SU-DHL-6 (cell line): ENCODE measurements around the gene GP5.

Source experiments
- H2AFZ ChIP-seq: fragments of 200-600 bp; sonication (generic); 2 replicates; pipeline ENCODE4 v1.6.1; 2014; ENCODE audit warnings: low read depth, mild to moderate bottlenecking, moderate library complexity, mixed read lengths, antibody characterized with exemption, low read length; ENCODE audit not compliant: severe bottlenecking
- H3F3A ChIP-seq: fragments of 200-600 bp; shearing (Covaris generic); 2 replicates; pipeline ENCODE4 v1.6.0; 2016; ENCODE audit warnings: antibody characterized with exemption, mild to moderate bottlenecking; ENCODE audit not compliant: insufficient read depth
- H3K27ac ChIP-seq: fragments of 200-600 bp; sonication (generic); 2 replicates; pipeline ENCODE4 v1.5.1; 2016; ENCODE audit warnings: low read depth, mild to moderate bottlenecking, low read length, moderate library complexity, mixed read lengths
- H3K27me3 ChIP-seq: fragments of 200-600 bp; sonication (generic), shearing (Covaris generic); 2 replicates; pipeline ENCODE4 v1.6.0; 2014; ENCODE audit warnings: mild to moderate bottlenecking, low read length
- H3K36me3 ChIP-seq: fragments of 200-600 bp; sonication (generic); 2 replicates; pipeline ENCODE4 v1.6.1; 2014; ENCODE audit warnings: mild to moderate bottlenecking, low read length, mixed read lengths
- H3K4me2 ChIP-seq: fragments of 300-600, 200-600 bp; shearing (Covaris generic), sonication (generic); 2 replicates; pipeline ENCODE4 v1.6.0; 2014; ENCODE audit warnings: low read length, low read depth, mild to moderate bottlenecking; ENCODE audit not compliant: poor library complexity, severe bottlenecking
- H3K4me3 ChIP-seq: fragments of 200-600 bp; sonication (generic); 2 replicates; pipeline ENCODE4 v1.5.1; 2014; ENCODE audit warnings: antibody characterized with exemption, low read length, mild to moderate bottlenecking, mixed read lengths; ENCODE audit not compliant: insufficient read depth, poor library complexity, severe bottlenecking
- H3K79me2 ChIP-seq: fragments of 200-600 bp; sonication (generic); 2 replicates; pipeline ENCODE4 v1.6.1; 2014; ENCODE audit warnings: mild to moderate bottlenecking, low read length, moderate library complexity; ENCODE audit not compliant: insufficient read depth
- H3K9ac ChIP-seq: fragments of 200-600 bp; sonication (generic); 2 replicates; pipeline ENCODE4 v1.7.0; 2014; ENCODE audit warnings: mild to moderate bottlenecking, low read length
- H3K9me2 ChIP-seq: fragments of 200-600 bp; sonication (generic); replicated peaks from 2 replicates; pipeline ENCODE4 v1.6.1; 2014; ENCODE audit warnings: low read length; ENCODE audit not compliant: insufficient read depth
- H3K9me3 ChIP-seq: fragments of 200-600 bp; sonication (generic); 2 replicates; pipeline ENCODE4 v1.6.1; 2014; ENCODE audit warnings: low read length, mixed read lengths; ENCODE audit not compliant: insufficient read depth
- H4K20me1 ChIP-seq: fragments of 200-600 bp; sonication (generic); 2 replicates; pipeline ENCODE4 v1.6.1; 2014; ENCODE audit warnings: low read depth, mild to moderate bottlenecking, antibody characterized with exemption, low read length, moderate library complexity, mixed read lengths
- EZH2phosphoT487 ChIP-seq: fragments of 200-600 bp; sonication (generic), shearing (Covaris generic); conservative IDR thresholded peaks from 2 replicates; pipeline ENCODE4 v1.6.1; 2018; ENCODE audit warnings: mild to moderate bottlenecking, antibody characterized with exemption, low read length, moderate library complexity, mixed read lengths
- TF ChIP-seq, protein P1 (sequence below): fragments of 200-600 bp; sonication (generic); IDR thresholded peaks from one replicate; pipeline ENCODE4 v1.5.1; 2017; ENCODE audit warnings: antibody characterized with exemption, mild to moderate bottlenecking, low read length, moderate library complexity; ENCODE audit not compliant: insufficient read depth, poor library complexity, severe bottlenecking

Gene GP5

DNA sequence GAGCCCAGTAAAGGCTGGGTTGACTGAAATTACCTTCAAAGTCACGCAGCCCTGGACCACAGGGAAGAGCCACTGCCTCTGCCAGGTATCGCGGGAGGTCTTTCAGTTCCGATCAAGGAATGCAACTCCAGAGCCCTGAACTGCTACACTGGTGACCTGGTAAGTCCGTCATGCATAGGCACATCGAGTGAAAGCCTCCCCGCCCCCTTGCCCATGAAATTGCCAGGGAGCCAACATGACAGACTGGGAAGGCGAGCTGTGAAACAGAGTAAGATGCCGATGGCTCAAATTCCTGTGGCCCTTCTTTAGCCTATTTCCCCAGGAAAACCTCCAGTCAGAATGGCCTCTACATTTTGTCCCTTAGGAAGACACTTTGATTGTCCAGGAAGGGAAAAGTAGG, 2.3 kb upstream of the GP5 start:
- TF ChIP-seq, protein P1, sequence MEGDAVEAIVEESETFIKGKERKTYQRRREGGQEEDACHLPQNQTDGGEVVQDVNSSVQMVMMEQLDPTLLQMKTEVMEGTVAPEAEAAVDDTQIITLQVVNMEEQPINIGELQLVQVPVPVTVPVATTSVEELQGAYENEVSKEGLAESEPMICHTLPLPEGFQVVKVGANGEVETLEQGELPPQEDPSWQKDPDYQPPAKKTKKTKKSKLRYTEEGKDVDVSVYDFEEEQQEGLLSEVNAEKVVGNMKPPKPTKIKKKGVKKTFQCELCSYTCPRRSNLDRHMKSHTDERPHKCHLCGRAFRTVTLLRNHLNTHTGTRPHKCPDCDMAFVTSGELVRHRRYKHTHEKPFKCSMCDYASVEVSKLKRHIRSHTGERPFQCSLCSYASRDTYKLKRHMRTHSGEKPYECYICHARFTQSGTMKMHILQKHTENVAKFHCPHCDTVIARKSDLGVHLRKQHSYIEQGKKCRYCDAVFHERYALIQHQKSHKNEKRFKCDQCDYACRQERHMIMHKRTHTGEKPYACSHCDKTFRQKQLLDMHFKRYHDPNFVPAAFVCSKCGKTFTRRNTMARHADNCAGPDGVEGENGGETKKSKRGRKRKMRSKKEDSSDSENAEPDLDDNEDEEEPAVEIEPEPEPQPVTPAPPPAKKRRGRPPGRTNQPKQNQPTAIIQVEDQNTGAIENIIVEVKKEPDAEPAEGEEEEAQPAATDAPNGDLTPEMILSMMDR = no peak
- TF ChIP-seq EZH2phosphoT487 = no peak
- no peak overlapping the region for H3K9ac ChIP-seq

DNA sequence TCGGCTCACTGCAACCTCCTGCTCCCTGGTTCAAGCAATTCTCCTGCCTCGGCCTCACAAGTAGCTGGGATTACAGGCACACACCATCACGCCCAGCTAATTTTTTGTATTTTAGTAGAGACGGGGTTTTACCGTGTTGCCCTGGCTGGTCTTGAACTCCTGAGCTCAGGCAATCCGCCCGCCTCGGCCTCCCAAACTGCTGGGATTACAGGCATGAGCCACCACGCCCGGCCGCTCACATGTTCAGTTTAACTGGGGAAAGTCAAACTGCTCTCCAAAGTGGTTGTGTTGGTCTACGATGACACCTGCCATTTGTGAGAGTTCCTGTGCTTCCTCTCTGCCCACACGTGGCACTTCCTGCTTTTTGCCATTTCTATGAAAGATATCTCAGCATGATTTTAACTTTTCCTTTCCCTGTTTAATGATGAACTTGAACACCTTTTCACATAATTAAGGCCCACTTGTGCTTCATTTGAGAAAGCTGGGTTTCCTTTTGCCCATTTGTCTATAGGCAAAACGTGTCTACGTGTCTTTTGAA, 877 bp upstream of the GP5 start:
- no peaks in the 10 kb centered on the region for H3K9me2 ChIP-seq
- H3K79me2 ChIP-seq = no peaks in the 10 kb centered on the region
- no peak overlapping the region for H3K4me3 ChIP-seq
- TF ChIP-seq, protein P1 = no peak
- TF ChIP-seq EZH2phosphoT487 = no peak
- no peaks in the 10 kb centered on the region for H3K27me3 ChIP-seq
- peaks cover 7% of the 10 kb centered on the region; the same call in 1 of the 2 replicates for H3K36me3 ChIP-seq
- peaks cover 8% of the 10 kb centered on the region; the same call in 1 of the 2 replicates for H3F3A ChIP-seq
- no peak overlapping the region for H3K27ac ChIP-seq
- H3K9ac ChIP-seq = no peak overlapping the region
- H3K4me2 ChIP-seq = no peak overlapping the region
- no peaks in the 10 kb centered on the region for H3K9me3 ChIP-seq
- H4K20me1 ChIP-seq = no peaks in the 10 kb centered on the region
- no peak overlapping the region for H2AFZ ChIP-seq

More for the DNA sequence above, 2.3 kb upstream of the GP5 start:
- Histone ChIP-seq H3K79me2 (no peaks in the 10 kb centered on the region), H2AFZ (no peak overlapping the region), H4K20me1 (no peaks in the 10 kb centered on the region), H3F3A (peaks cover 18% of the 10 kb centered on the region), H3K27me3 (no peaks in the 10 kb centered on the region), H3K9me3 (no peaks in the 10 kb centered on the region), H3K27ac (no peak overlapping the region), H3K9me2 (no peaks in the 10 kb centered on the region), H3K4me3 (no peak overlapping the region), H3K36me3 (peaks cover 7% of the 10 kb centered on the region; the same call in 1 of the 2 replicates), H3K4me2 (no peak overlapping the region)

DNA sequence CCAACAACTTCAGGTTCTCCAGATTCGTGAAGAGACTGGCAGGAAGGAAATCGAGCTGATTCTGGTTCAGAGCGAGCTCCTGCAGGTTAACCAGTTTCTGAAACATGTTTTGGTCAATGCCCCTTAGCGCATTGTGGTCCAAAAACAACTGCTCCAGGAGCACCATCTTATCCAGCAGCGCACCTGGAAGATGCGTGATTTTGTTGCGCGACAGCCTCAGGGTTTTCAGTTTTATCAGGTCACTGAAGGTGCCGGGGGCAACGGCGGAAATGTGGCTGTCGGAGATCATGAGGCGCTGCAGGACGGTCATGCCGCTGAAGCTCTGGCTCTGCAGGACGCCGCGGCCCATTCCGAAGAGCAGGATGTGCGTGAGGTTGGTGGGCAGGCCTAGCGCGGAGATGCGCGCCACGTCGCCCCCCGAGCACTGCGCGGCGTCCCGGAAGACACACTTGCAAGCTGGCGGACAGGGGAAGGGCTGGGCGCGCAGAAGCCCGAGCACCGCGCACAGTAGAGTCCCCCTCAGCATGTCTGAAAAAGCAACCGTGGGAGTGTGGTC, 1.2 kb downstream of the GP5 start:
- Histone ChIP-seq H3K27ac (no peak overlapping the region), H3K9me2 (no peaks in the 10 kb centered on the region), H3K27me3 (no peaks in the 10 kb centered on the region), H3K9me3 (no peaks in the 10 kb centered on the region), H3K36me3 (no peaks in the 10 kb centered on the region), H3K79me2 (no peaks in the 10 kb centered on the region), H3K4me3 (no peak overlapping the region), H2AFZ (no peak overlapping the region), H3K9ac (no peak overlapping the region), H4K20me1 (no peaks in the 10 kb centered on the region), H3K4me2 (no peak overlapping the region), H3F3A (0 out of 2 replicates have a peak, but pooled peaks cover under 1% of the 10 kb centered on the region)
- no peak for TF ChIP-seq EZH2phosphoT487
- TF ChIP-seq, protein P1 = no peak
